GM18499 (cell line): ENCODE measurements around the gene SLC39A13.

Experiments used
- ATAC-seq: cut with Tn5 transposase; IDR thresholded peaks from one replicate; pipeline ENCODE4 v1.9.1; 2021; ENCODE audit warnings: moderate number of reproducible peaks; ENCODE audit not compliant: insufficient read depth, unreplicated experiment

SLC39A13 gene

DNA sequence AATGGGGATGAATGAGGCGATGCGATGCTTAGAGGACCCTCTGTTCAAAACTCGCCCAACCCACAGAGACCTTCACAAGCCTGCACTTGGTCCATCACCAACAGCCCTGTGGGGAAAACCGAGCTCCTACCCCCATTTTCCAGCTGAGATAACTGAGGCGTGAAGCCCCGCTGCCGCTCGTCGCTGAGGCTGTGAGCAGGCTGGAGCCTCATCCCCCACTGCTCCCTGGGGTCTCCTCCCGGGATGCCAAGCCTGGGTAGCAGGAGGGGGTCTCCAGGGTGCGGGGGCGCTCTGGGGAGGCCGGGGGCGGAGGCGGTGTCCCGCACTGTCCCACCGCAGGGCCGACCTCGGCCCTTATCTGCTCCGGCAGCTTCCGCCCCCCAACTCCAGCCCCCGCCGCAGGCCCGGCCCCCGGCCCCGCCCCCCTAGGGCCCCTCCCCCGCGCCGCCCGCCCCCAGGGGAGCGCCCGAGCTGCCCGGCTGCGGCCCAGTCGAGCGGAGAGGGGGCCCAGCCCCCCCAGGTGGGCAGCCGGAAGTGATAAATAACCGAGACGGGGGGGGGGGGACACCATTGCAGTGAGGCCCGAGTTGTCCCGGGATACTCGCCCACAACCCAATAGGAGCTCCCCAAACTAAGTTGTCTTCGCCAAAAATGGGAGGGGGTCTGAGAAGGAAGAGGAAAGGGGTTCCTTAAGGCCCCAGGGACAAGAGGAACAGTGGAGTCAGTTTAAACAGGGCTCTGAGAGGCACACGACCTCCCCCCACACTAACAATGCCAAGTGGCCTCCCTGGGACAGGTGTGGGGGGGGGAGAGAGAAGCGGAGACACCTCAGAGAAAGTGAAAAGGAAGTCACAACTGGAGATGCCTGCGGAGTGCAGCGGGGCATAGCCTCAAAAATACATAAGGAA is 8.3 kb upstream of the SLC39A13 start:
- ATAC-seq = peak; percentile 28

DNA sequence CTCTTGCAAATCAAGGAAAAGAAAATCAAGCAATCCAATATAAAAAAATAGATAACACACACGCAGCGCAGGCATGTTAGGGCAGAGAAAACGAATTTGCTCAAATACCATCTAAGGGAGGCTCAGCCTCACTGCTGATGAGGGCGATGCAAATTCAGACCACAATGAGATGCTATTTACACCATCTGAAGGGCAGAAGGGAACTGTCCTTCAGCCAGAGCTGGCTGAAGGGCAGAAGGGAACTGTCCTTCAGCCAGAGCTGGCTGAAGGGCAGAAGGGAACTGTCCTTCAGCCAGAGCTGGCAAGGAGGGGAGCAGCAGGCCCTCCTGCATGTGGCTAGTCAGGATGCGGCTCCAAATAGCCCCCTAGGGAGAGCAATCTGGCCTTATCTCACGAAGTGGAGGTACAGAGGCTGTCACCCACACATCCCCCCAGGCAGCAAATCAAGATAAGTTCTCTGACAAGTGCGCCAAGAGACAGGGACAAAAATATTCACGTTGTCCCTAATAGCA is 7.6 kb upstream of the SLC39A13 start:
- peak; percentile 59 for ATAC-seq

DNA sequence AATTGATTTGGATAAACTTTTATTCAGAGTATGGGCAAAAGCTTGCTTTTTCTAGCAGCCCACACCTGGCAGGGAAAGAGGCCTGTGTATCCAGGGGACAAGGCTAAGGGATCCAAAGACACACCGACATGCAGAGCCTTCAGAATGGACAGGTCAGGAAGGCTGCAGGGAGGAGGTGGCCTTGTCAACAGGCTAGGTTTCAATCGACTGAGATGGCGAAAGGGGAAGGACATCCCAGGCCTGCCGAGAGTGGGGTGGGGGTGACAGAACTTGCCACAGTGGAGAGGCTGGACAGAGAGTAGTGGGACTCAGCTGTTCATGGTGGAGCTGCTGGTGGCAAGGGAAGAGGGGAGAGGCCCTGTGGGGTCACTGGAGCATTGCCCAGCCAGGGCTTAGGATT is 5.3 kb upstream of the SLC39A13 start:
- no peak for ATAC-seq

DNA sequence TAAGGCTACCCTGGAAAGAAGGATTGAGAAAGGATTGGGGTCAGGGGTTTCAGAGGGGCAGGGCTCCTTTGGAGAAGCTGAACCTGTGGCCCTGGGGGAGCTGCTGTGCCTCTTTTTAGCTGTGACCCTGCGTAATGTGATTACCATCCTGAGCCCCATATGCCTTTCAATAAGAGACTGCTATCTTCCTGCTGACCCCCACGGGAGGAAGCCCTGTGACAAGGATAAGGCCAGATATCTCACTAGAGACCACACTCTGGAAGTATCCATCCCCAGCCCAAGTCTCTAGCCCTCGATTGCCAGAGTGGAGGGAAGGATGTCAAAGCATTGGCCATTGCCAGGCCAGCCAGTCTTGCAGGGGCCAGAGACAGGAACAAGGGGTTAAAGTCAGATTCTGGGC is 4.8 kb upstream of the SLC39A13 start:
- no peak for ATAC-seq

DNA sequence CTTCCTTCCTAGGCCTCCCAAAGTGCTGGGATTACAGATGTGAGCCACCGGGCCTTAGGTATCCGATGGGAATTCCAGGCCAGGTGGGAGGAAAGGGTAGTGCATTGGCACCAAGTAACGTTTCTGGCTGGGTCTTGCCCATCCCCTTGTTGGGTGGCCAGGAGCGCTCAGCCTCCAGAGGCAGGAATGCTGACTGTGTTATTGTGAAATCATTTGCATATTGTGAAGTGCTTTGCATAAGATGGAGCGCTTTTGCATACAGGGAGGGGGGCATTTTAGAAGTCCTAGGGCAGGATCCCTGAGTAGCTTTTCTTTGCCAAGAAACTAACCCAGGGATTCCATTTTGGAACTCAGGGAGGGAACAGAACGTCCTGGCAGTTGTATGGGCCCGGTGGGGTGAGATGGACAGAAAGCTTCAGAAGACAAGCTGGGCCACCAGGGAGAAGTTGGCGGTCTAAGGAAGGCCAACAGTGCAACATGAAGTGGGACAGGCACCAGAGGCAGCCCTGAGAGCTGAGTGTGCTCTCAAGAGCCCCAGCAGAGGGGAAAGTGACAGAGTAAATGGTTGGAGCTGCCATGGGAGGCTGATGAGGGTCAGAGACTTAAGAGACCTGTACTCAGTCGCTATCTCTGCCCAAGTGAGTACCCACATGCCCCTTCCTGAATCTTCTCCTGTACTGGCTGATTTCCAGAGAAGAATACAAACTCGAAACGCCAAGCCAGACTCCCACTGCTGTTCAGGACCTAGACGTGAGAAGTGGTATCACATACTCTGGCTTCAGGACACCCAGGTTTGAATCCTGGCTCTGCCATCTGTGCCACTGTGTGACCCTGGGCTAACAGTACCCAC is 1.3 kb upstream of the SLC39A13 start:
- ATAC-seq = no peak

DNA sequence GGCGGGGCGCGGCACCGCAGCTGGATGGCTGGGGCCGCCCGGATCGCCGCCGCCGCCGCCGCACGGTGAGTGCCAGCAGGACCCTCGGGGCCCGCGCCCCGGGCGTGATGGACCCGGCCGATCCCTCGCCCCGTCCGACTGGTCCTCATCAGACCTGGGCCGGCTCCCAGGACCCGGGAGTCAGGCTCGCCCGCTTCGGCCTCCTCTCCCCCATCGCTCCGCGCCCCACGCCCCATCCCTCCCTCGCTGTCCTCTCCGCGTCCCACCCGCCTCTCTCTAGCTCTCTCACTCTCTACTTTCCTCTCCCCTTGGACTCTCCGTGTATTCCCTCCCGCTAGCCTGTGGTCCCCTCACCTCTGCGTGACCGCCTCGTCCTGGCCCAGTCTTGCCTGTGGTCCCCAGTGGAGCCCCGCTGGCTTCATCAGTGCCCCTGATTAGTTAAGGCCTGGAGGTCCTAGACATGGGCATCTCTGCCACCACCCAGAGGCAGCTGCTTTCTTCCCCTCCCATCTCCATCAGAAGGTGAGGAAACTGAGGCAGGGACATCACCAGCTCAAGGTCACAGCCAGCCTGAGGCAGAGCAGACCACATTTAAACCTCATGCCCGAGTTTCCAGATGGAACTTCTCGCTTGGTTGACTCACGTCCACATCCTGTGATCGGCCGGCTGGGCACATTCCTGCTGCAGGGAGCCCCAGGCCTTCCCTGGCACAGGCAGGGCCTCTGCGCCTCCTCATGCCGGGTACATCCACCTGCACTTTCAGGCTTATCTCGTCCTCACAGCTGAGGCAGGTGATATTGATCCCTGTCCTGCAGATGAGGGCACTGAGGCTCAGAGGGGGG is 429 bp downstream of the SLC39A13 start:
- ATAC-seq = peak; percentile 4

DNA sequence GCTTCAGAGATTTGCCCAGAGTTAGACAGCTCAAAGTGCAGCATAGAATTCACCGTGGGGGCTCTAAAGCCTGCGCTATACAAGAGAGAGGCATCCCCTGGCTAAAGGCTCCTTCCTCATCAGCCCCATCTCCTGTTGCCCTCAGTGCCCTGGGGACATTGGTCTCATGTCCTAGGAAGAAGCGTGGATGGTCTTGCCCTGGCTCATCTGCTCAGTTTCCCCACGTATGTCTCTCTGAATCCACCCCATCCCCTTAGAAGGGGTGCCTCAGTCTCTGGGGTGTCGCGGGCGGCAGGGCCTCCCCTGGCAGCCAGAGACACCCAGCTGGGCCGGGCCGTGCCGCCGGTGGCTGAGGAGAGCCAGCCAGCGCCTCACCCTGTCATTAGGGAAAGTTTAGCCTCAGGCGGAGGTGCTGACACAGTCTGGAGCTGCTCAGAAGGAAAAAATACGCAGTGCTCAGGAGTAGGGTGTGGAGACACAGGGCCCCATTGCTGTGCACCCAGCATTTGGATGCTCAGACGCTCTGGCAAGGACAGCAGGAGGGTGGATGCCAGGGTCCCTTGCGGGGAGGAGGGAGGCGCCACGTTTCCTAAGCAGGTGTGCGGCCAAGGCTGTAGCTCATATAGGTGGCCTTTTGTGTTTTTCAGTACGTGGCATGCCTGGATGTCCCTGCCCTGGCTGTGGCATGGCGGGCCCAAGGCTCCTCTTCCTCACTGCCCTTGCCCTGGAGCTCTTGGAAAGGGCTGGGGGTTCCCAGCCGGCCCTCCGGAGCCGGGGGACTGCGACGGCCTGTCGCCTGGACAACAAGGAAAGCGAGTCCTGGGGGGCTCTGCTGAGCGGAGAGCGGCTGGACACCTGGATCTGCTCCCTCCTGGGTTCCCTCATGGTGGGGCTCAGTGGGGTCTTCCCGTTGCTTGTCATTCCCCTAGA is 1.3 kb downstream of the SLC39A13 start:
- no peak for ATAC-seq

DNA sequence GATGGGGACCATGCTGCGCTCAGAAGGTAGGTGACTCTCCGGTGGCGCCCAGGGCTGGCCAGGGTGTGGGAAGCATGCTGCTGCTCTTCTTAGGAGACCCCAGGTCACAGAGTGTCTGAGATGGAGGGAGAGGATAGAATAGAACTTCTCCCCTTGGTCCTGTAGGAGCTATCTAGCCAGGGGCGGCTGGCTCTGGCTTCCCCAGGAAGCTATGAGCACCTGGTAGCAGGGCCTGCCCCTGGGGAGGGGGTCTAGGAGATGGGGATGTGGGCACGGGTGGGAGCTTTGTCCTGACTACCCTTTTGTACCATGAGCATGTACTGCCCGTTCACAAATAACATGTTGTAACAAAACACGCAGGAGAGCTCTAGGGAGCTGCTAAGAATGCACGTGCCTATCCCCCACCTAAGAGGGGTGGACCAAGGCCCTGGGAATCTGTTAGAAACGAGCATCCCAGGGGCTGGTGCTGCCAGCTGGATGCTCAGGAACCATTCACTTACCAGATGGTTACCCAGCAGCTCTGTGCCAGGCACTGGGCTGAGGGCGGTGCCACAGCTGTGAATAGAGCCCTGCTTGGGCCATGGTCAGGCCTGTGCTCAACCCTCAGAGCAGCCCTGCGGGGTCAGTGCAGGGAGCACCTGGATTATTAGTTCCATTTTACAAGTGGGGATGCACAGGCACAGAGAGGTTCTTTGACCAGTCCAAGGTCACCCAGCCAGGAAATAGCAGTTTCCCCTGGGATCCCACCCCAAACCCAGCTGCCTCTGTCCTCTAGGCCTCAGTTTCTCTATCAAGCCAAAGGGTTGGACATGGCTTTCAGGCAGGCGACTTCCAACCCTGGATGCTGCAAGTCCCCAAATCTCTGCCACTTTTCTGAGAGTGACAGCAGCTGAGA is 2.2 kb downstream of the SLC39A13 start:
- ATAC-seq = no peak

DNA sequence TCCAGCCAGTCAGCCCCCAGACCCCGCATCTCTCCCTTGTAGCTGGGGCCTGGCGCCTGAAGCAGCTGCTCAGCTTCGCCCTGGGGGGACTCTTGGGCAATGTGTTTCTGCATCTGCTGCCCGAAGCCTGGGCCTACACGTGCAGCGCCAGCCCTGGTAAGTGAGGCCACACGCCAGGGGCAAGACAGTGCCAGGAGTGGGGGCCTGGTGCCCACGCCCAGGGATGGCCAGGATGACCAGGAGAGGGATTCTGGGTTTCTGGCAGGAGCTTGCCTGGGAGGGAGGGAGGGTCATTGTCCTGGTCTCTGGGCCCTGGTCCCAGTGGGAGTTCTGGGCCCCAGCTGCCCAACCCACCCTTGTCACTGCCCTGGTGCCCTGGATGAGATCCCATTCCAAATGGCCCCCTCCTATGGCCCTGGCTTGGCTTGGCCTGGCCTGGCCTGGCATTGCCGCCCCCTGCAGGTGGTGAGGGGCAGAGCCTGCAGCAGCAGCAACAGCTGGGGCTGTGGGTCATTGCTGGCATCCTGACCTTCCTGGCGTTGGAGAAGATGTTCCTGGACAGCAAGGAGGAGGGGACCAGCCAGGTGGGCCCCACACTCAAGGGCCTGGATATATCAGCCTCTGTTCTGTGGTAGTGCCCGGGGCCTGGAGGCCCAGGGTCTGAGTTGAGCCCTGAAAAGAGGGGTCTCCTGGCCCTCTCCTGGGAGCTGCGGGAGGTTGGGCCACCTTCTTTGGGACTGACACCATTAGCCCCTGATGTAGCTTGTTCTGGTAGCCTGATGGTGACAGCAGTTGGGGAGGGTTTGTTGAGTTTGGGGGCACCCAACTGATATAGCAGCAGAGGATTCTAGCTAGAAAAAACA is 3.7 kb downstream of the SLC39A13 start:
- no peak for ATAC-seq

DNA sequence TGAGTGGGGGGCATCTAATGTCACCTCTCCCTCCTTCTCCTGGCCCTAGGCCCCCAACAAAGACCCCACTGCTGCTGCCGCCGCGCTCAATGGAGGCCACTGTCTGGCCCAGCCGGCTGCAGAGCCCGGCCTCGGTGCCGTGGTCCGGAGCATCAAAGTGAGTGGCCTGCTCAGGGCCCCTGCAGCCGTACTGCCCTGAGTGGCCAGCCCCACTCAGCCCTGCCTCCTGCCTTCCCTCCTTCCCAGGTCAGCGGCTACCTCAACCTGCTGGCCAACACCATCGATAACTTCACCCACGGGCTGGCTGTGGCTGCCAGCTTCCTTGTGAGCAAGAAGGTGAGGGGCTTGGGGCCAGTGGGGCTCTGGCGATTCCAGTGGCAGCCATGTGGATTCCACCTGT is 5.0 kb downstream of the SLC39A13 start:
- ATAC-seq = no peak

DNA sequence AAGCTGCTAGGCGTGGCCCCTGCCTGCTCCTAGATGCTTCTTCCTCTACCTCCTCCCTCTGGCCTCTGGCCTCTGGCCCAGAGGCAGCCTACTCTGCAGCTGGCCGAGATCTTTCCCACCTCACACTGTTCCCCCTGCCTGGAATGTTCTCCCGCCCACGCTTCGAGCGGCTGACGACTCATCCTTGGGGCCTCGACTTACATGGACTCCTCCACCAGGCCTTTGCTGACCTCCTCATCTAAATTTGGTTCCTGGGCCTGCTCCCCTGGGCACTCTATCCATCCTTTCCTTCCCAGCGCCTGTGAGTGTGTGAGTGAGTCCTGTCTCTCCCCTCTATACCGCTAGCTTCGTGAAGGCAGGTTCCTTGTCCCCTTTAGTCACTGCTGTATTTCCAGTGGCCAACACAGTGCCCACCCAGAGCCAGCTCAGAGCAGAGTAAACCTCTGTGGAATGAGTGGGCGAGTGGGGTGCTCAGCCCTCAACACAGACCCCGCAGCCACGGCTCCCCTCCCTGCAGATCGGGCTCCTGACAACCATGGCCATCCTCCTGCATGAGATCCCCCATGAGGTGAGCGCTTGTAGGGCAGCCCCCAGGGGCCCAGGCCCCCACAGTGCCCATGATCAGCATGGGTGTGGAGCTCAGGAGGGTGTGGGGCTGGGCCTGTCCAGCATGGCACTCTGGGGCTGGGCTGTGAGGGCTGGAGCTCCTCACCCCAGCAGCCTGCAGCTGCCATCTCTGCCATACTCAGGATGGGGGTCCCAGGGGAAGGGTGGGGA is 5.7 kb downstream of the SLC39A13 start:
- no peak for ATAC-seq

DNA sequence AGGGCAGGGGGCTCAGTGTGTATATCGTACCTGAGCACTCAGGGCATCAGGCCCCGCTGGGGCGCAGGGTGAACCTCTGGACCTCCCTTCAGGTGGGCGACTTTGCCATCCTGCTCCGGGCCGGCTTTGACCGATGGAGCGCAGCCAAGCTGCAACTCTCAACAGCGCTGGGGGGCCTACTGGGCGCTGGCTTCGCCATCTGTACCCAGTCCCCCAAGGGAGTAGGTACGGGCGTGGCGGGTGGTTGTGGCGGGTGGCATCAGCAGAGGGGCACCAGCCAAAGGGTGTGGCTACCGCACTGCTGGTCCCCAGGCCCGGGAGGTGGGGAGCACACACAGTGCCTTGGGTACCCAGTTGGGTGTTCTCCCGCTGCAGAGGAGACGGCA is 6.3 kb downstream of the SLC39A13 start:
- ATAC-seq = no peak

DNA sequence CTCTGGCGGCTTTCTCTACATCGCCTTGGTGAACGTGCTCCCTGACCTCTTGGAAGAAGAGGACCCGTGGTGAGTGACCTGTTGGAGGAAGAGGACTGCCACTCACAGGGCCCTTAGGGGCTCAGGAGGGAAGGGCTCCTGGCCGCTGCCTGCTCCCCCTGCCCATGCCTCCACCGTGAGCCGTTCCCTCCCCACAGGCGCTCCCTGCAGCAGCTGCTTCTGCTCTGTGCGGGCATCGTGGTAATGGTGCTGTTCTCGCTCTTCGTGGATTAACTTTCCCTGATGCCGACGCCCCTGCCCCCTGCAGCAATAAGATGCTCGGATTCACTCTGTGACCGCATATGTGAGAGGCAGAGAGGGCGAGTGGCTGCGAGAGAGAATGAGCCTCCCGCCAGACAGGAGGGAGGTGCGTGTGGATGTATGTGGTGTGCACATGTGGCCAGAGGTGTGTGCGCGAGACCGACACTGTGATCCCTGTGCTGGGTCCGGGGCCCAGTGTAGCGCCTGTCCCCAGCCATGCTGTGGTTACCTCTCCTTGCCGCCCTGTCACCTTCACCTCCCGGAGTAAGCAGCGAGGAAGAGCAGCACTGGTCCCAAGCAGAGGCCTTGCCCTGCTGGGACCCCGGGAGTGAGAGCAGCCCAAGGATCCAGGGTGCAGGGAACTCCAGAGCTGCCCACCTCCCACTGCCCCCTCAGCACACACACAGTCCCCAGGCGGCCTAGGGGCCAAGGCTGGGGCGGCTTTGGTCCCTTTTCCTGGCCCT is 6.9 kb downstream of the SLC39A13 start:
- ATAC-seq = no peak

DNA sequence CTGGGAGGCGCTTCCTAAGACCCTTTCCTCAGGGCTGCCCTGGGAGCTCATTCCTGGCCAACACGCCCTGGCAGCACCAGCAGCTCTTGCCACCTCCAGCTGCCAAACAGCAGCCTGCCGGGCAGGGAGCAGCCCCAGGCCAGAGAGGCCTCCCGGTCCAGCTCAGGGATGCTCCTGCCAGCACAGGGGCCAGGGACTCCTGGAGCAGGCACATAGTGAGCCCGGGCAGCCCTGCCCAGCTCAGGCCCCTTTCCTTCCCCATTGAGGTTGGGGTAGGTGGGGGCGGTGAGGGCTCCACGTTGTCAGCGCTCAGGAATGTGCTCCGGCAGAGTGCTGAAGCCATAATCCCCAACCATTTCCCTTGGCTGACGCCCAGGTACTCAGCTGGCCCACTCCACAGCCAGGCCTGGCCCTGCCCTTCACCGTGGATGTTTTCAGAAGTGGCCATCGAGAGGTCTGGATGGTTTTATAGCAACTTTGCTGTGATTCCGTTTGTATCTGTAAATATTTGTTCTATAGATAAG is 7.6 kb downstream of the SLC39A13 start:
- no peak for ATAC-seq

DNA sequence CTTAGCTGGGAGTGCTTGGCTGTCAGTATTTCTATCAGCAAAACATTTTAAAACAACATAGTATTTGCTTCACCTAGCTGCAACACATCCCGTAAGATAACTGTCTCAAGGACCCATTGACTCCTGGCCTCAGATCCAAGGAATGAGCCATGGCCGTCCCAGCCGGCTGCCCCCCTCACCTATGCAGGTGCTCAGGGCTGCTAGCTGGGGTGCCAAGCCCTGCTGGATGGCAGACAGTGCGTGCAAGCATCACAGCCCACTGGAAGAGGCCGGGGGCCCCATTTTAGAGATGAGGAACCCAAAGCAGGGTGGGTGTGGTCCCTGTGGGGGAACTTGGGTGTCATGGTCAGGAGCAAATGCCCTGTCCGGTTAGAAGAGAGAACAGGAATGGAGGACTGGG is 9.3 kb downstream of the SLC39A13 start:
- no peak for ATAC-seq
